Stimulated activated memory B cell treated with anti-CD40 and anti-IgM and Interleukin-4, amounts not matched to agents 10 μg/mL and 1 μg/mL and 100 μg/mL, for 72 hours (primary cell): ENCODE data around the gene KRTAP9-1.
A peak's percentile ranks its signal among the peaks of the same experiment; 100 is the strongest.

Experiments
- ATAC-seq: fragments of 150-1000 bp; cut with Tn5 transposase; 2 replicates; pipeline ENCODE4 v1.10.0; 2021
- H3K27ac Mint-ChIP-seq: one replicate; pipeline ENCODE4 v1.8.0; 2022; ENCODE audit warnings: mild to moderate bottlenecking, mixed read lengths
- H3K27me3 Mint-ChIP-seq: one replicate; pipeline ENCODE4 v1.8.0; 2022; ENCODE audit warnings: mixed read lengths
- H3K36me3 Mint-ChIP-seq: one replicate; pipeline ENCODE4 v1.8.0; 2022; ENCODE audit warnings: mixed read lengths
- H3K4me1 Mint-ChIP-seq: one replicate; pipeline ENCODE4 v1.8.0; 2022; ENCODE audit warnings: mixed read lengths
- H3K4me3 Mint-ChIP-seq: one replicate; pipeline ENCODE4 v1.8.0; 2022; ENCODE audit warnings: mild to moderate bottlenecking, moderate library complexity, mixed read lengths
- H3K9me3 Mint-ChIP-seq: one replicate; pipeline ENCODE4 v1.8.0; 2022; ENCODE audit warnings: mixed read lengths

The KRTAP9-1 gene

GRCh38 chr17:41168121-41168520, 21.6 kb upstream of the KRTAP9-1 start, which contains the start of gene KRTAP4-3:
Gene KRTAP4-3, minus strand, starts transcription at chr17:41168221. Its CDS starts 49 bp downstream, at chr17:41168172.
- H3K36me3 Mint-ChIP-seq: no peaks in the 10 kb centered on the region
- no peaks in the 10 kb centered on the region for H3K9me3 Mint-ChIP-seq
- no peak within 1 kb of the TSS for H3K4me3 Mint-ChIP-seq
- peaks cover 6% of the 10 kb centered on the region for H3K27me3 Mint-ChIP-seq
- ATAC-seq: no peak
- H3K27ac Mint-ChIP-seq: no peak within 1 kb of the TSS
- H3K4me1 Mint-ChIP-seq: peaks cover under 1% of the 10 kb centered on the region

- Mint-ChIP-seq H3K27ac (no peak overlapping the region), H3K4me3 (no peak overlapping the region), H3K27me3 (peaks cover 6% of the 10 kb centered on the region), H3K36me3 (no peaks in the 10 kb centered on the region), H3K4me1 (peaks cover 24% of the 10 kb centered on the region), H3K9me3 (no peaks in the 10 kb centered on the region)
- no peak for ATAC-seq
Observed at GRCh38 chr17:41171886-41172285, 17.8 kb upstream of the KRTAP9-1 start.

GRCh38 chr17:41176744-41177387, 12.8 kb upstream of the KRTAP9-1 start:
- H3K4me1 Mint-ChIP-seq: peaks cover 41% of the 10 kb centered on the region
- H3K27ac Mint-ChIP-seq: peak overlapping the region; percentile 17
- H3K36me3 Mint-ChIP-seq: no peaks in the 10 kb centered on the region
- H3K9me3 Mint-ChIP-seq: no peaks in the 10 kb centered on the region
- peak; percentile 91 for ATAC-seq
- H3K27me3 Mint-ChIP-seq: peaks cover 6% of the 10 kb centered on the region
- no peak overlapping the region for H3K4me3 Mint-ChIP-seq

GRCh38 chr17:41177727-41178271, 11.9 kb upstream of the KRTAP9-1 start, which contains the start of gene KRTAP4-2:
Gene KRTAP4-2, minus strand, starts transcription at chr17:41178221. Its CDS starts 57 bp downstream, at chr17:41178164.
- Mint-ChIP-seq H3K27me3 (no peaks in the 10 kb centered on the region), H3K4me1 (peaks cover 41% of the 10 kb centered on the region), H3K36me3 (no peaks in the 10 kb centered on the region), H3K9me3 (no peaks in the 10 kb centered on the region), H3K27ac (no peak within 1 kb of the TSS), H3K4me3 (no peak within 1 kb of the TSS)
- no peak for ATAC-seq

GRCh38 chr17:41178341-41178740, 11.3 kb upstream of the KRTAP9-1 start:
- no peaks in the 10 kb centered on the region for H3K9me3 Mint-ChIP-seq
- no peak overlapping the region for H3K27ac Mint-ChIP-seq
- no peak overlapping the region for H3K4me3 Mint-ChIP-seq
- peak; percentile 32 for ATAC-seq
- H3K4me1 Mint-ChIP-seq: peaks cover 39% of the 10 kb centered on the region
- H3K27me3 Mint-ChIP-seq: no peaks in the 10 kb centered on the region
- H3K36me3 Mint-ChIP-seq: no peaks in the 10 kb centered on the region

- H3K27me3 Mint-ChIP-seq: peaks cover 2% of the 10 kb centered on the region
- H3K36me3 Mint-ChIP-seq: no peaks in the 10 kb centered on the region
- ATAC-seq: no peak
- H3K4me3 Mint-ChIP-seq: no peak overlapping the region
- H3K9me3 Mint-ChIP-seq: no peaks in the 10 kb centered on the region
- no peak overlapping the region for H3K27ac Mint-ChIP-seq
- peaks cover 35% of the 10 kb centered on the region for H3K4me1 Mint-ChIP-seq
Observed at GRCh38 chr17:41178843-41179616, 10.7 kb upstream of the KRTAP9-1 start.

- ATAC-seq: no peak
- Mint-ChIP-seq H3K36me3 (no peaks in the 10 kb centered on the region), H3K9me3 (no peaks in the 10 kb centered on the region), H3K27ac (no peak within 1 kb of the TSS), H3K4me1 (no peaks in the 10 kb centered on the region), H3K27me3 (peaks cover 10% of the 10 kb centered on the region), H3K4me3 (no peak within 1 kb of the TSS)
Observed at GRCh38 chr17:41184480-41184961, 5.2 kb upstream of the KRTAP9-1 start, which contains the start of gene KRTAP4-1. Gene KRTAP4-1, minus strand, starts transcription at chr17:41184911. Its CDS starts 57 bp downstream, at chr17:41184854.

GRCh38 chr17:41185001-41185400, 4.7 kb upstream of the KRTAP9-1 start:
- no peaks in the 10 kb centered on the region for H3K36me3 Mint-ChIP-seq
- ATAC-seq: no peak
- no peak overlapping the region for H3K27ac Mint-ChIP-seq
- H3K4me1 Mint-ChIP-seq: no peaks in the 10 kb centered on the region
- H3K4me3 Mint-ChIP-seq: no peak overlapping the region
- H3K27me3 Mint-ChIP-seq: peaks cover 15% of the 10 kb centered on the region
- no peaks in the 10 kb centered on the region for H3K9me3 Mint-ChIP-seq

- ATAC-seq: no peak
- H3K27ac Mint-ChIP-seq: no peak overlapping the region
- peaks cover 34% of the 10 kb centered on the region for H3K27me3 Mint-ChIP-seq
- no peaks in the 10 kb centered on the region for H3K4me1 Mint-ChIP-seq
- no peaks in the 10 kb centered on the region for H3K9me3 Mint-ChIP-seq
- no peak overlapping the region for H3K4me3 Mint-ChIP-seq
- no peaks in the 10 kb centered on the region for H3K36me3 Mint-ChIP-seq
Observed at GRCh38 chr17:41186872-41187271, 2.8 kb upstream of the KRTAP9-1 start.

- H3K9me3 Mint-ChIP-seq: peaks cover 4% of the 10 kb centered on the region
- H3K27me3 Mint-ChIP-seq: peaks cover 32% of the 10 kb centered on the region
- no peak for ATAC-seq
- H3K27ac Mint-ChIP-seq: peak overlapping the region; percentile 18
- H3K4me1 Mint-ChIP-seq: no peaks in the 10 kb centered on the region
- H3K4me3 Mint-ChIP-seq: no peak overlapping the region
- no peaks in the 10 kb centered on the region for H3K36me3 Mint-ChIP-seq
Observed at GRCh38 chr17:41190328-41190727, 641 bp downstream of the KRTAP9-1 start.

GRCh38 chr17:41196068-41196467, 6.4 kb downstream of the KRTAP9-1 start:
- H3K36me3 Mint-ChIP-seq: no peaks in the 10 kb centered on the region
- H3K4me3 Mint-ChIP-seq: no peak overlapping the region
- peaks cover 8% of the 10 kb centered on the region for H3K9me3 Mint-ChIP-seq
- H3K27ac Mint-ChIP-seq: no peak overlapping the region
- no peak for ATAC-seq
- no peaks in the 10 kb centered on the region for H3K4me1 Mint-ChIP-seq
- peaks cover 15% of the 10 kb centered on the region for H3K27me3 Mint-ChIP-seq

- H3K36me3 Mint-ChIP-seq: no peaks in the 10 kb centered on the region
- no peak for ATAC-seq
- H3K27me3 Mint-ChIP-seq: no peaks in the 10 kb centered on the region
- H3K4me1 Mint-ChIP-seq: no peaks in the 10 kb centered on the region
- H3K27ac Mint-ChIP-seq: no peak overlapping the region
- H3K9me3 Mint-ChIP-seq: peaks cover 4% of the 10 kb centered on the region
- H3K4me3 Mint-ChIP-seq: no peak overlapping the region
Observed at GRCh38 chr17:41199421-41200078, 9.9 kb downstream of the KRTAP9-1 start.

GRCh38 chr17:41211845-41212466, 22.3 kb downstream of the KRTAP9-1 start:
- no peak overlapping the region for H3K27ac Mint-ChIP-seq
- ATAC-seq: no peak
- H3K36me3 Mint-ChIP-seq: no peaks in the 10 kb centered on the region
- H3K4me1 Mint-ChIP-seq: peaks cover 12% of the 10 kb centered on the region
- H3K4me3 Mint-ChIP-seq: no peak overlapping the region
- H3K27me3 Mint-ChIP-seq: peaks cover 84% of the 10 kb centered on the region
- no peaks in the 10 kb centered on the region for H3K9me3 Mint-ChIP-seq

GRCh38 chr17:41212524-41213169, 23.0 kb downstream of the KRTAP9-1 start:
- Mint-ChIP-seq H3K4me3 (no peak overlapping the region), H3K27me3 (peaks cover 89% of the 10 kb centered on the region), H3K4me1 (peaks cover 12% of the 10 kb centered on the region), H3K36me3 (no peaks in the 10 kb centered on the region), H3K27ac (no peak overlapping the region), H3K9me3 (no peaks in the 10 kb centered on the region)
- ATAC-seq: peak; percentile 45
